ENCODE measurements around the gene NSF.
"Not testable (repeated sequence)": the region's sequence is repeated elsewhere in the genome, so short reads cannot be mapped to it uniquely, and the experiment has no call there.

Gene NSF

GRCh38 chr17:46764000-46764708 lies 173.7 kb downstream of the NSF start:
- ChIA-PET CTCF (no interaction called here), POLR2A (ENCODE audit: low non-redundant PET) (interaction anchor here (0.5 kb wide), 1 partner anchor 11 kb away, joined by 6 read pairs; no protein-coding TSS in a partner anchor)
- peak overlapping the region; percentile 60 for H3K27ac ChIP-seq
- no peak for DNase-seq (ENCODE audit: low spot score)
- no peak for TF ChIP-seq CTCF (conservative IDR thresholded peaks at IDR 0.05; ENCODE audit: low read depth)

- CTCF ChIA-PET: interaction anchor here (0.6 kb wide), 1 partner anchor 29 kb away, joined by 4 read pairs; no protein-coding TSS in a partner anchor
- H3K27ac ChIP-seq: peak overlapping the region; percentile 60
- POLR2A ChIA-PET (ENCODE audit: low non-redundant PET): no interaction called here
- DNase-seq (ENCODE audit: low spot score): peak; percentile 42
- no peak for TF ChIP-seq CTCF (conservative IDR thresholded peaks at IDR 0.05; ENCODE audit: low read depth)
Observed at GRCh38 chr17:46764709-46765401, 174.4 kb downstream of the NSF start.

DNA sequence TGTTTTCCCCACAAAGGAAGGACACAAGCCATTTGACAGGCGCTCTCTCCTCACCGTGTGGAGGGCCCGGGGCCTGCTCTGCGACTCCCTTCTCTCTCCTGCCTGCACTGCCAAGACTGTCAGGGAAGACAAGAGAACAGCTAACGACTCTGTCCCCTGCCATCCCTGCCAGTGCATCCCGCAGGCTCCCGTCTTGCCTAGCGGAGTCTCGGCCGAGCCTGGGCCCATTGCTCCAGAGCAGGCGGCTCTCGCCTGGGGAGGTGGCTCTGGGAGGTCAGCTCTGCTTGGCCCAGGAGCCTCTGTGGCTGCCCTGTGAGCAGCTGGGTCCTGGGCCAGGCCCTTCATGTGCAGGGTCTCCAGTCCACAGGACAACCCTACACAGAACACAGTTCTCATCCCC lies 175.0 kb downstream of the NSF start:
- CTCF ChIA-PET: interaction anchor here (0.6 kb wide), 1 partner anchor 30 kb away, joined by 4 read pairs; no protein-coding TSS in a partner anchor
- POLR2A ChIA-PET (ENCODE audit: low non-redundant PET): no interaction called here
- no peak for DNase-seq (ENCODE audit: low spot score)
- peak overlapping the region; percentile 60 for H3K27ac ChIP-seq
- no peak for TF ChIP-seq CTCF (conservative IDR thresholded peaks at IDR 0.05; ENCODE audit: low read depth)

DNA sequence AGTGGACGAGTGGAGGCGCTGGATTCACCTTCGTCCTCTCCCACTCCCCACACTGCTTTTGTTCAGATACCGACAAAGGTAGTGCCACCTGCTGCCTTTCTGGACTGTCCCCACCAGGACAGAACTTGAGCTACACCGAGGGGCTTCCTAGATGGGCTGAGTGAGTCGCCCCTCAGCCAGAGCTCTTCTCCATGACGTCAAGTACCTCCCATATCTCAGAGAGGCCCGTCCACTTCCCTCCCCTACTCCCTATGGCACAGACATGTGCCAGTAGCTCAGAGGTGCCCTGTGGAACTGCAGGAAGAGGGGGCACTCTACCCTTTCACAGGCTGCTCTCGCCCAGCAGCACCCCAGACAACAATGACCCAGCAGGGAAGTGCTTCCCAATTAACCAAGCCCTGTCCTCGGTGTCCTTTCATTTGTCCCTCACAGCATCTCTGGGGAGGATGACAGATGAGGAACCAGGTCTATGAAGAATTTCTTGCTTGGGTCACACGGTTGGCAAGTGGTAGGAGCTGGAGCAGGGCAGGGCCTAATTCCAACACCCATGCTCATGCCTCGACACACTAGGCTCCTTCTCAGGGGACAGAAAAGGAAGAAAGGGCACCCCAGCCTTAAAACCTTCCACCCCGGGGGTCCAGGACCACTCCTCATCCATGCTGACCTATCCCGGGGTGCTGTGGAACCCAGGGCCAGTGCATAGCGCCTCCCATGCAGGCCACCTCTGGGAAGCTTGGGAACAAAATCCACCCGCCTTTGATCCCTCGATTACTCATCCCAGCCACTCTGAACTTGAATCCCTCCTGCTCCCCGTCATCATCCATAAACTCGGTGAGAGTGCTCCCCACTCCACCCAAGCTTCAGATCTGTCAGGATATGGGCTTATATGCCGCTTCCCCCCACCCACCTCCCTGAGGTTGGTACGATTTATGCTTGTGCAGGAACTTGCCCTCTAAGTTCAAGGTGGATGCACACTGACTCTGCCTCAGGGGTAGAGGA lies 176.3 kb downstream of the NSF start:
- TF ChIP-seq CTCF (conservative IDR thresholded peaks at IDR 0.05; ENCODE audit: low read depth): no peak
- no peak overlapping the region for H3K27ac ChIP-seq
- ChIA-PET CTCF (interaction anchor here (0.5 to 0.7 kb wide), 3 partner anchors 12 to 1184 kb away, joined by 3 to 7 read pairs (median 4); no protein-coding TSS in a partner anchor), POLR2A (ENCODE audit: low non-redundant PET) (no interaction called here)
- DNase-seq (ENCODE audit: low spot score): no peak

- TF ChIP-seq CTCF (conservative IDR thresholded peaks at IDR 0.05; ENCODE audit: low read depth): no peak
- no peak for DNase-seq (ENCODE audit: low spot score)
- CTCF ChIA-PET: no interaction called here
Observed at GRCh38 chr17:46768540-46768870, 178.0 kb downstream of the NSF start.

GRCh38 chr17:46768896-46769295 lies 178.4 kb downstream of the NSF start:
- H3K27ac ChIP-seq; CTCF ChIA-PET; POLR2A ChIA-PET (ENCODE audit: low non-redundant PET); DNase-seq (ENCODE audit: low spot score): not testable (repeated sequence)

More at GRCh38 chr17:46768540-46768870, 178.0 kb downstream of the NSF start:
- POLR2A ChIA-PET (ENCODE audit: low non-redundant PET): no interaction called here
- no peak overlapping the region for H3K27ac ChIP-seq
